ENCODE measurements around the gene MTO1.
"Not testable (repeated sequence)": the region's sequence is repeated elsewhere in the genome, so short reads cannot be mapped to it uniquely, and the experiment has no call there.

Gene MTO1

GRCh38 chr6:73534628-73535027 is 73.1 kb downstream of the MTO1 start:
- no peak for DNase-seq

- no peak for DNase-seq
These were observed 76.1 kb downstream of the MTO1 start for GRCh38 chr6:73537677-73538076.

GRCh38 chr6:73538116-73538779 is 76.7 kb downstream of the MTO1 start:
- DNase-seq = no peak

- DNase-seq = not testable (repeated sequence)
These were observed 80.9 kb downstream of the MTO1 start for GRCh38 chr6:73542481-73542880.

GRCh38 chr6:73542891-73543290 is 81.4 kb downstream of the MTO1 start:
- no peak for DNase-seq

GRCh38 chr6:73547036-73547435 is 85.5 kb downstream of the MTO1 start:
- no peak for DNase-seq

- DNase-seq = no peak
These were observed 87.2 kb downstream of the MTO1 start for GRCh38 chr6:73548458-73549446.

- not testable (repeated sequence) for DNase-seq
These were observed 89.6 kb downstream of the MTO1 start for GRCh38 chr6:73551115-73551514.

- not testable (repeated sequence) for DNase-seq
These were observed 93.9 kb downstream of the MTO1 start for GRCh38 chr6:73555380-73555949.

GRCh38 chr6:73556836-73557235 is 95.3 kb downstream of the MTO1 start:
- no peak for DNase-seq

All from activated CD8-positive, alpha-beta memory T cell treated with anti-CD3 and anti-CD28 coated beads for 24 hours (primary cell).